ENCODE results near the gene ANKRD10.

- TF ChIP-seq EGR1 (IDR thresholded peaks at IDR 0.05): no peak
- no peak for TF ChIP-seq TAF1 (IDR thresholded peaks at IDR 0.05; ENCODE audit: low read depth)
- TF ChIP-seq, protein P1, sequence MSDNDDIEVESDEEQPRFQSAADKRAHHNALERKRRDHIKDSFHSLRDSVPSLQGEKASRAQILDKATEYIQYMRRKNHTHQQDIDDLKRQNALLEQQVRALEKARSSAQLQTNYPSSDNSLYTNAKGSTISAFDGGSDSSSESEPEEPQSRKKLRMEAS (IDR thresholded peaks at IDR 0.05): no peak
- no peak for TF ChIP-seq RAD21 (IDR thresholded peaks at IDR 0.05; ENCODE audit: low read depth)
- TF ChIP-seq NFIC (IDR thresholded peaks at IDR 0.05): no peak
- TF ChIP-seq REST (IDR thresholded peaks at IDR 0.05; ENCODE audit: low read depth): no peak
- no peak for TF ChIP-seq TCF12 (IDR thresholded peaks at IDR 0.05; ENCODE audit: low read depth)
- no peak for TF ChIP-seq ZBTB7A (IDR thresholded peaks at IDR 0.05; ENCODE audit: low read depth)
- TF ChIP-seq CREB1 (IDR thresholded peaks at IDR 0.05; ENCODE audit: low read depth): no peak
- TF ChIP-seq FOXM1 (IDR thresholded peaks at IDR 0.05; ENCODE audit: borderline replicate concordance, low read depth): no peak
Measured at GRCh38 chr13:110902370-110902769, 12.5 kb downstream of the ANKRD10 start.
